Brain microvascular endothelial cell (primary cell): ENCODE results near the gene ROR1.

Experiments
- DNase-seq: peaks from one replicate; pipeline ENCODE4 v3.0.0-alpha.2; 2020
- H3K27ac ChIP-seq: fragments of 250-450 bp; sonication (Bioruptor Pico); 2 replicates; pipeline ENCODE4 v1.5.1; 2020; ENCODE audit warnings: mild to moderate bottlenecking, moderate library complexity
- H3K27me3 ChIP-seq: fragments of 250-450 bp; sonication (Bioruptor Pico); replicated peaks from 2 replicates; pipeline ENCODE4 v1.5.1; 2020; ENCODE audit warnings: mild to moderate bottlenecking
- H3K36me3 ChIP-seq: fragments of 250-450 bp; sonication (Bioruptor Pico); replicated peaks from 2 replicates; pipeline ENCODE4 v1.5.1; 2020; ENCODE audit warnings: mild to moderate bottlenecking
- H3K4me3 ChIP-seq: 2 replicates; pipeline ENCODE4 v1.5.1; 2011; ENCODE audit warnings: low read depth, mild to moderate bottlenecking, control low read depth, low read length, moderate library complexity
- in situ Hi-C: cut with HindIII; loops from 2 replicates; pipeline ENCODE4 v1.10.0; 2017; ENCODE audit warnings: low sequenced_read_pairs, low pct_ligation_motif_present
- TF ChIP-seq, protein P1 (sequence below): IDR thresholded peaks from 2 replicates; pipeline ENCODE4 v1.5.1; 2011; ENCODE audit warnings: low read depth, mild to moderate bottlenecking, moderate library complexity, low read length, control low read depth, inconsistent platforms; ENCODE audit errors: missing control alignments

Gene ROR1

DNA sequence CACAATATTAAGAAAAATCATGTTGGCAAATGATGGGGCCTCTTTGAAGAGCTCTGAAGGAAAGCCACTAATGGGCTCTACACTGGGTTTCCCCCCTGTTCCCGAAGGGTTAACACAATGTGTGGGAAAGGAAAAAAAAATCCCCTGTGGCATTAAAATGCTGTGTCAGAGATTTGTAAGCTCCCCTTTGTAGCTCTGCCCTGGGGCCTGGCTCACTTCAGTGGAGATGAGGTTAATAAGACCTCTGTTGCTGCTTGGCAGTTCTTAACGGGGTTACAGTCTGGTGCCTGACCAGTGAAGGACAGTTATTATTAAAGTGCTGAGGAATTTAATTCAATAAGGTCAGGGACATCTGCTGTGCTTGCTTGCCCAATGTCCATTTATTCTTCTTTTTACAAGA lies 299.9 kb downstream of the ROR1 start:
- H3K27me3 ChIP-seq: no peaks in the 10 kb centered on the region
- in situ Hi-C loops: no loop called here
- no peak overlapping the region for H3K27ac ChIP-seq
- DNase-seq: no peak
- TF ChIP-seq, protein P1, sequence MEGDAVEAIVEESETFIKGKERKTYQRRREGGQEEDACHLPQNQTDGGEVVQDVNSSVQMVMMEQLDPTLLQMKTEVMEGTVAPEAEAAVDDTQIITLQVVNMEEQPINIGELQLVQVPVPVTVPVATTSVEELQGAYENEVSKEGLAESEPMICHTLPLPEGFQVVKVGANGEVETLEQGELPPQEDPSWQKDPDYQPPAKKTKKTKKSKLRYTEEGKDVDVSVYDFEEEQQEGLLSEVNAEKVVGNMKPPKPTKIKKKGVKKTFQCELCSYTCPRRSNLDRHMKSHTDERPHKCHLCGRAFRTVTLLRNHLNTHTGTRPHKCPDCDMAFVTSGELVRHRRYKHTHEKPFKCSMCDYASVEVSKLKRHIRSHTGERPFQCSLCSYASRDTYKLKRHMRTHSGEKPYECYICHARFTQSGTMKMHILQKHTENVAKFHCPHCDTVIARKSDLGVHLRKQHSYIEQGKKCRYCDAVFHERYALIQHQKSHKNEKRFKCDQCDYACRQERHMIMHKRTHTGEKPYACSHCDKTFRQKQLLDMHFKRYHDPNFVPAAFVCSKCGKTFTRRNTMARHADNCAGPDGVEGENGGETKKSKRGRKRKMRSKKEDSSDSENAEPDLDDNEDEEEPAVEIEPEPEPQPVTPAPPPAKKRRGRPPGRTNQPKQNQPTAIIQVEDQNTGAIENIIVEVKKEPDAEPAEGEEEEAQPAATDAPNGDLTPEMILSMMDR: no peak
- H3K36me3 ChIP-seq: no peaks in the 10 kb centered on the region
- no peak overlapping the region for H3K4me3 ChIP-seq

DNA sequence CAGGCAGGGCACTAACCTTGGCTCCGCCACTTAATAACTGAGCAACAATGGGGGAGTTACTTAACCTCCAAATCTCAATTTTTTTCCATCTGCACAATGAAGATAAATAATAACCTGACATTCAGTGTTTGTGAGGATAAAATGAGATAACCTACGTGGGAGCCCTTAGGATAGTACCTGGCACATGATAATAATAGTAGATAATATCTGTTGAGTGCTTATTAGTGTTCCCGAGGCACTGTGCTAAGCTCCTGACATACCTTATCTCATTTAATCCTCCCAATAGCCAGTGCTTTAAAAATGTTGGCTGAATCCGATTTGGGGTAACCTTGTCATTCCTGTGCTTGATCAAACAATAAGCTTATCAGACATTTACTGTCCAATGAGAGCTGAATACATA lies 300.9 kb downstream of the ROR1 start:
- TF ChIP-seq, protein P1: no peak
- Histone ChIP-seq H3K4me3 (no peak overlapping the region), H3K27ac (no peak overlapping the region), H3K36me3 (no peaks in the 10 kb centered on the region), H3K27me3 (no peaks in the 10 kb centered on the region)
- DNase-seq: no peak
- in situ Hi-C loops: no loop called here

DNA sequence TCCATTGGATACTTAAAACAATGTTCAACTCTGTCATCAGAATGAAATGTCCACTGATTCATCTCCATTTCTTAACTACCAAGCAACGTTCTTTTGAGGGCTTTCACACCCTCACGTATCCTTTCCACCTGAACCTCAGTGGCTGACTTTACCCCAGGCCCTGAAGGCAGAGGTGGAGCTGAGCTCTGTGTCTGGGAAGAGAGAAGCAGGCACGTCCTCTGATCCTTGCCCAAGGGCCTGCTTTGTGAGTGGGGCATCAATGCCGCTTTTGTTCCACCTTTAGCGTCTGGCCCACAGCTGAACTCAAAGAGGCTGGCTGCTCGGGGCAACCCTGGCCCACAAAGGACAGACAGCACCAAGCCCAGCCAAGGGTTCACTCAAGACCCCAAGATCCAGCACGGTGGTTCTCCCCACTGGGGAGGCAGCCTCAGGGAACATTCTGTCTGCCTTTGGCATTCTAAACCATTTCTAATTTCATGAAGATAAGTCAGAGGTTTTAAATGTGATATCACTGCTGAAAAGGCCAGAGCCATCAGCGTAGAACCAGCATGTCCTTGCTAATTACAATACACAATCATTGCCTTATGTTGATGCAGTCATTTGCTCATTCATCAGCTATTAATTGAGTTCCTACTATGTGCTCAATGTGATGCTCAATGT lies 303.6 kb downstream of the ROR1 start:
- Histone ChIP-seq H3K27me3 (no peaks in the 10 kb centered on the region), H3K27ac (no peak overlapping the region), H3K36me3 (no peaks in the 10 kb centered on the region), H3K4me3 (no peak overlapping the region)
- in situ Hi-C loops: no loop called here
- TF ChIP-seq, protein P1: no peak
- no peak for DNase-seq

DNA sequence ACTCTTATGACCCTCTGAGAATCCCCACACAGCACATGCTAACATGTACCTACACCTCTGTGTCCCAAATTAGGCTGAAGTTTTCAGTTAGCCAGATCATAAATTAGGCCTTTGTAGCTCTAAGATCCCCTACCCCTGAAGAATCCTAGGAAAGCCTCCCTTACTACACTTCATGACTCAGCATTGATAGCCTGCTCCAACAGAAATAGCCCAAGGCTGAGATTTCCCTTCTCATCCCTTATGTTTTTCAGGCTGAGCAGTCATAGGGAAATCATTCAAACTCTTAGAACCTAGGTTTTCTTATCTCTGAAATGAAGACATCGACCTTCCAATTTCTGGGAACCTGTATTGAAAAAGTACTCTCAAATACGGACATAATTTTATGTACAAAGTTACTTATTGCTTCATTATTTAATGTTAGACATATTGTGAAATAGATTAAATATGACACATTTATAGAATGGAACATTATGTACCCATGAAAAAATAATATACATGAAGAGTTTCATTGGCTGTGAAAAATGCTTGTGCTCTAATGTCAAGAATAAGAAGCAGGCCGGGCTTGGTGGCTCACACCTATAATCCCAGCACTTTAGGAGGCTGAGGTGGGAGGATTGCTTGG lies 307.2 kb downstream of the ROR1 start:
- in situ Hi-C loops: no loop called here

DNA sequence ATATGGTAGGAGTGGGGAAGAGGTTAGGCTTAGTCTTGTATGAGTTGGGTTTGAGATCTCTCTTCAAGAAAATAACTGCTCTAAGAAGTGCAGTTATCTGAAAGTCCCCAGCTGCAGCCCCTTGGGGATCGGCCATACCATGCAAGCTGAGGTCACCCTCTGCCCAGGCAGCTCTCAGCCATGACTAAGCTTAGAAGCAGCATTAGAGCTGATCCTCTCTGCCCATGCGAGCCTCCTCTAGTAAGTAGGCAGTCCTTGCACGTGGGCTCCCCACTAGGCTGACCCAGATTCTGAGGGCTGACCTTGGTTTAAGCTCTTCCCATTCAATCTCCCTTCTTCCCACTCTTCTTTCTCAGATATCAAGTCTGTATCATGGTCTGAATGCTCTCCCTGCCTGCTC lies 308.6 kb downstream of the ROR1 start:
- in situ Hi-C loops: no loop called here
- peak; percentile 79 for DNase-seq
- Histone ChIP-seq H3K4me3 (no peak overlapping the region), H3K36me3 (no peaks in the 10 kb centered on the region), H3K27me3 (no peaks in the 10 kb centered on the region), H3K27ac (no peak overlapping the region)
- TF ChIP-seq, protein P1: no peak

More for the DNA sequence above, 307.2 kb downstream of the ROR1 start:
- H3K27me3 ChIP-seq: no peaks in the 10 kb centered on the region
- H3K4me3 ChIP-seq: no peak overlapping the region
- H3K36me3 ChIP-seq: no peaks in the 10 kb centered on the region
- DNase-seq: no peak
- no peak overlapping the region for H3K27ac ChIP-seq
- TF ChIP-seq, protein P1: no peak
